Stimulated activated CD4-positive, alpha-beta T cell treated with anti-CD3 and anti-CD28 coated beads, Interleukin-4, amount 100 ng/mL, for 4 hours (primary cell): ENCODE measurements around the gene ANKH.

Source experiments
- DNase-seq, 2 experiments: peaks; one replicate each; pipeline ENCODE4 v3.0.0-alpha.2; 2020

ANKH gene

DNA sequence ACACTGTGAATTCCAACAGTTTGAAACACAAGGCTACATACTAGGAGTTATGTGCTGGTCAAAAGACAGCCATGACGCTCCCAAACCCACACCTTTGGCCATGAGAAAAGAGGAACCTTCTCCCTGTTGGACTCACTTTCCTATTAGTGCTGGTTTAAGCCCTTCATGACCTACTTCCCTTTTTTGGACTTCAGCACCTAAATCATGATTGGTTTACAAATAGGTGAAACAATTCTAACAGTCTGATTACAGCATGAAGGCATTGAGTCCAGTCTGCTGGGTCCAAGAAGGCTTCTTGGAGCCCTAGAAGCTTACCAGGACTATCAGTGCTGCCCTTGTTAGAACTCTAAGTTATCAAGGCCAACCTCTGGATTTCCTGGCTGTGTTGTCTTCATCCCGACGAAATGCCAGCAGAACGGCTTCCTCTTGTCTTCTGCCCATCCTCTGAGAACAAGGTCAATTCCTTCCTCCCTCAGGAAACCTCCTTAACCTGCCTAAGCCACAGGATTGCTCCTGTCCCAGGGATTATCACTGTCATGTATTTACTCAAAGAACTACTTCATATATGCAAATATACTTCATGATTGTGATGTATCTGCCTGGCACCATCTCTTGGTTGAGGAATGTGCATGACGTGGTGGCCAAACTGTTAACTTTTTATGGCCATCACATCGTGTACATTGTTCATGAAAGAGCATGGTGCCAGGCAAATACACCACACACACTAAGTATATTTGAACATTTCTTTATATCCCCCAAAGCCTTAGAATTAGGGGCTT is 83.6 kb downstream of the ANKH start:
- DNase-seq: no peak

DNA sequence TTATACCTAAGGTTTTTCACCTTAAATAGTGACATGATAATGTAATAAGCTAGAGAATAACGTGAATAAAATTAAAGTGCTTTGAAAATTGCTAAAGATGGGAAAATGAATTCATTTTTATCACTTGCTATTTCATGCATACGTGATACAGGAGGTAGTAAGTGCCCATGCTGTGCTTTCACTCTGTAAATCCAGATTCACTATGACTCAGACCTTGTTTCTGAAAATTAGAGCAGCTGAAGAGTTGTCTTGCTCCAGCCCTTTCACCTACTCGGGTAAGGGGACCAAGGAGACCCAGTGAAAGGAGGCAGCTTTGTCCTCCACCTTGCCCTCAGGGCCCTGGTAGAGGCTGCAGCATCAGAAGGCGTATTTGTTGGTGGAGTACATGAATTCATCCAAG is 87.9 kb downstream of the ANKH start:
- DNase-seq: no peak

DNA sequence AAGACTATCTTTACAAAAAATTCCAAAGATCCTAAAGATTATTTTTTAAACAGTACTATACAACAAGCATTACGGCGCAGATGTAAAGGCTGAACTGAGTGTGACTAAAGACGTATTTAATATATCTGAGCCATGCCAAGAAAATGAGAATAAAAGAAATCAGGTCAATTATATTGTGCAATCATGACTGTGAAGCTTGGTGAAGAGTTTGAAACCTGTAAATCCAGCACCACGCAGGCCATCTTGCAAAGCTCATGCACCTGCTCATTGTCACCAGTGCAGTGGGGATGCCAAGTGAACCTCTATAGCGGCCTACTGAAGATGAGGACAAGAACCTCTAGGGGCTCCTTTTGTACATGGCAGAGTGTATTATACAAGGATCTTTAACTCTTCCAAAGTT is 89.0 kb downstream of the ANKH start:
- no peak for DNase-seq

DNA sequence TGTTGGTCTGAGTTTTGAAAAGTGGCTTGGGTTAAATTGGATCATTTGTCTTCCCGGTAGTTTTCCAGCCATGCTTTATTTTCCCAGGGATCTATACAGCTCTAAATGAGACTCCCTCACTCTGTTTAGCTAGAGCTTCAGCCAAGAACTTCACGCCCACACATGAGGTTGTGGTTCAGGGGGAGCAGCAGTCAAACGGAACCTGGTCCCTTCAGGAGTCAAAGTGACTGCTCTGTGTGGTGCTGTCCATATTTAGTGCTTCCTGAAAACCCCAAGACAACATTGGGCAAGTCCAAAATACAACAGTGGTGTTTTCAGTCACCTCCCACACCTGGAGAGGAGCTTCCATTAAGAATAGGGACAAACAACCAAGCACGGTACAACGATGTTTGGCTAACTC is 90.5 kb downstream of the ANKH start:
- no peak for DNase-seq

DNA sequence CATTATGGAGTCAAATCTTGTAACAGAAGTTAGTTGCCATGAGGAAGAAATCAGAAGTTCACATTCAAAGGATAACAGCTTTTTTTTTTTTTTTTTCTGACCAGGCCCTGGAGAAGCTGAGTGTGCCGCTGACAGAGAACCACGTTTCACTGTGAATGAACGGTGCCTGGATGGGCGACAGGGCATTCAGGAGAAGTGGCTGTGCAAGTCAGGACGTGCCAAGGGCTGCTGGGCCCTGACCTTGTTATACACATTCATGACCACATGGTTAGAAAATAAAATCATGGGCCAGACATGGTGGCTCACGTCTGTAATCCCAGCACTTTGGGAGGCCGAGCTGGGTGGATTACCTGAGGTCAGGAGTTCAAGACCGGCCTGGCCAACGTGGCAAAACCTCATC is 91.6 kb downstream of the ANKH start:
- DNase-seq: no peak

DNA sequence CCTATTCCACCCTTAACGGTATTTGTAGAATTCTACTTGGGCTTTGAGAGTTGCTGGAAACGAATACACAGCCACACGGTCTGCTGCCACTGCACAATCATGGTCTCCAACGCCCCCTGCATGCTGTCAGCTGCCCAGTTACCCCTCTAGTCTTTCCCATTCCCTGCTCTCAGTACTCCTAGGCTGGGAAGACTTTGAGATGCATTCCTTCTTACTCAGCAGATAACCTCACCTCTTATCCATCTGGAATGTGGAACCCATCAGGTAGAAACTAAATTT is 92.8 kb downstream of the ANKH start:
- DNase-seq: no peak

DNA sequence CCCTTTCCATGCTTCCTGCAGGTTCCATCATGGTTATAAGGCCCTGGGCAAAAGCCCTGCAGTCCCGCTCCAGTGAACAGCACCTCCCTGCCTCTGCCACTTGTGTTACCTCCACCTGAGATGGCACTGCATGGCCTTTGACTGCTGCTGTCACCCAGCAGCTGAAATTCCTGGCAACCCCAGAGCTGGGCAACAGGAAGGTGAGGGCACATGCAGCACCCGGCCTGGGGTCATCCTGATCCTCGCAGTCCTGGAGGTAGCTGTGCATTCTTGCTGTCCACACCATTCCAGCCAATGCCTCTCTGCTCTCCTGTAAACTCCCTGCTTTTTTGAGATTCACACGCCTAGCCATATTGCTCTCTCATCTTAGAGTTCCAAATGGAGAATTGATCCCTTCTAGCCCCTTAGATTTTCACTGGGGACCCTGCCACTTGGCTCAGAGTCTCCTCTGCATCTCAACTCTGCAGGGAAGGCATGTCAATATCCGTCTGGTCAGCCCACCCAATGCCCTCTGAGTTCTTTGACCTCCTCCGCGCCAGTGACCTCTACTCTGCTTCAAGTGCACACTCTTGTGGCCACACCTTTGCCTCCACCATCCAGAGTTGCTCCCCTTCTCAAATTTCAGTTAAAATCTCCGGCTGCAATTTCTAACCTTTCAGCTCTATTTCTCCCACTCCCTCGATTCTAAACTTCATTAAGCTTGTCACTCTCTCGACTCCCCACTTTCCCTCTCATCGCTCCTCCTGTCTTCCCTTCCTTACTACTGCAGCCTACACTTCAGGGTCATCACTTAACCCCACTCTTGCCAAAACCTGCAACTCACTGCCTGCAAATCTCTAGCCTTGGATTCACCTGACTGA is 93.4 kb downstream of the ANKH start:
- no peak for DNase-seq

DNA sequence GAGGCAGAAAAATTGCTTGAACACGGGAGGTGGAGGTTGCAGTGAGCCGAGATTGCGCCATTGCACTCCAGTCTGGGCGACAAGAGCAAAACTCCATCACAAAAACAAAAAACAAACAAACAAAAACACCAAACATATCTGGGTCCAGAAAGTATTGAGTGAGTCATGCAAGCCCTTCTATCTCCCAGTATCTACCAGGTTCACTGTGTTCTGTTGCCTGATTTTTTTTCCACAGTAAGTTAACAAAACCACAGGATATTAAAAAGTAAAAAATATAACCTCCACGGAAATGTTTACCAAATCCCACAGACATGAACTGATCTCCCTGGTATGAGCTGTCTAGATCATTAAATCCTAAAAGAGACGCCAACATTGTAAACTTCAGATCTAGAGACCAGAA is 94.4 kb downstream of the ANKH start:
- DNase-seq: no peak

DNA sequence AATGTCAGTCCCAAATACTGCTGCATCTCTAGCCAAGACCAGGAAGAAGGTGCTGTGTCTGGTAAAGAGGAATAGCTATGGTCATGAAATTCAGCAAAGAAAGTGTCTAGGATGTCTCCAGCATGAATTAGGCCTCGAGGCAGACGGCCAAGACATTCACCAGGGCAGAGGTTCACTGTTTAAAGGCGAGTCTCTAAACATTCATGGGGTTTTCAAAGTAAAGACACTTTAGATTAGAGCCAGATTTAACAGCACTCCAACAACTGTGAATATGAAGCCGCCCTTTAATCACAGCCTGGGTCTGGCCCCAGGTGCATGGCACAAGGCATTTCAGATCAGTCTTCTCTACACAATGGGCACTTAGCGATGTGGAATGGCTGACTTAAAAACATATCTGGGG is 95.0 kb downstream of the ANKH start:
- no peak for DNase-seq

DNA sequence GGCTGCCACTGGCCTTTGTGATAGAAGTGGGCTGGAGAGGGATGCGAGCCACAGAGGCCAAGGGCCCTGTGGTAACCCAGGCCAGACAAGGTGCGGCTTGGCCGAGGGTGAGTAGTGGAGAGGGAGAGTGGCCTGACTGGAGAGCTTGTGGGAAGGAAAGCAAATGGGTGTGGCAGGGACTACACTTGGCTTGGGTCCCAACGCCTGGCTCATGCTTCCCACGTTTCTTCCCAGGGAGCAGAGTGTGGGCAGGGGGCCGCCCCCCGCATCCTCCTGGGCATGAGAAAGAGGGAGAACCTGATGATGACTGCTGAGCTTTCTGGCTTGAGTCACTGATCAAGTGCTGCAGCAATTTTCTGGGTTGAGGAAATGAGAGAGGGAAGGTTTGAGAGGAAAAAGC is 95.7 kb downstream of the ANKH start:
- no peak for DNase-seq

DNA sequence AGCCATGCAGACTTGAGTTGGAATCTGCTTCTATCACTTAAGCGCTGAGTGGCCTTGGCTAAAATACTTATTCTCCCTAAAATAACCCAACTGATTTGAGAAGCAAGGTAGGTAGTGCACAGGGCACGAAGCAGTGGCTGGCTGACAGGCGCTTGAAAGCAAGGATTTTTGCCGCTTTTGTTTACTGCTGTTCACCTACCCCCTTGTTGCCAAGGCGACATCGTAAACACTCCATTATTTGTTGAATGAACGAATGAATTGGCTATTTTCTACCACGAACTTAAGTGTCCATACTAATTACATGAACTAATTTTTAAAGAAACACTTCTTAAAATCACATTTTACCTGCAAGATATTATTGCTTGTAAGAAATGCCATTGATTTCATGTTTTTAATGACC is 98.0 kb downstream of the ANKH start:
- no peak for DNase-seq

DNA sequence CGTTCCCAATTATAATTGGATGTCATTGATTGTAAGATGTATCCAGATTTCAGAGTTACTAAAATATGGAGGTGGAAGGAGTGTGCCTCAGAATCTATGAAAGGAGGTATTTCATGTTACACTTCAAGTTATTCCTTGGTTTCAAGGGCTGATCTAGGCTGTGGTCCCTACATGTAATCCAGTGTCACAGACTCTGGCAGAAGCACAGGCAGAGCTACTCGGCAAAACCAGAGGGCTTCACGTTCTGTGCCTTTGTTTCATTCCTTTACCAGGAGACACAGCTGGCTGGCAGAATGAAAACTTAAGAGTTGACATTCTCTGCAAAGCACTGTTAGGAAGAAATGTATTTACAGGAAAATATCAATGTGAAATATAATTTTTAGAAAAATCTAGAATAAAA is 99.6 kb downstream of the ANKH start:
- DNase-seq: no peak

DNA sequence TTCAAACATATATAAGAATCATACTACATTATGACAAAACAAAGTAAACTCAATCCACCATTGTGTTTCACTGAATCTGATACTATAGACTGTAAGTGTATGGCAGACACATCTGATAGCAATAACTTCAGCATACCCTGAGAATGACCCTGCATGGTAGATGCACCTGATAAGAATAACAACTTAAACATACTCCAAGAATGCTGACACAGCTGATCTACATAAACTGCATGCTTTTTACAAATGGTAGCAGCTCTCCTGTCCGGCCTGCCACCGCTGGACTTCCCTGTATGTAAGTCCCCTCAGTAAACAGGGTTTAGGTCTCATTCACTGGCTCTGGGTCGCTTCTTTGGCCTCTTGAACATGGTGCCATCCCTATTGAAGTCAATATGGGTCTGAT is 100.4 kb downstream of the ANKH start:
- DNase-seq: no peak

DNA sequence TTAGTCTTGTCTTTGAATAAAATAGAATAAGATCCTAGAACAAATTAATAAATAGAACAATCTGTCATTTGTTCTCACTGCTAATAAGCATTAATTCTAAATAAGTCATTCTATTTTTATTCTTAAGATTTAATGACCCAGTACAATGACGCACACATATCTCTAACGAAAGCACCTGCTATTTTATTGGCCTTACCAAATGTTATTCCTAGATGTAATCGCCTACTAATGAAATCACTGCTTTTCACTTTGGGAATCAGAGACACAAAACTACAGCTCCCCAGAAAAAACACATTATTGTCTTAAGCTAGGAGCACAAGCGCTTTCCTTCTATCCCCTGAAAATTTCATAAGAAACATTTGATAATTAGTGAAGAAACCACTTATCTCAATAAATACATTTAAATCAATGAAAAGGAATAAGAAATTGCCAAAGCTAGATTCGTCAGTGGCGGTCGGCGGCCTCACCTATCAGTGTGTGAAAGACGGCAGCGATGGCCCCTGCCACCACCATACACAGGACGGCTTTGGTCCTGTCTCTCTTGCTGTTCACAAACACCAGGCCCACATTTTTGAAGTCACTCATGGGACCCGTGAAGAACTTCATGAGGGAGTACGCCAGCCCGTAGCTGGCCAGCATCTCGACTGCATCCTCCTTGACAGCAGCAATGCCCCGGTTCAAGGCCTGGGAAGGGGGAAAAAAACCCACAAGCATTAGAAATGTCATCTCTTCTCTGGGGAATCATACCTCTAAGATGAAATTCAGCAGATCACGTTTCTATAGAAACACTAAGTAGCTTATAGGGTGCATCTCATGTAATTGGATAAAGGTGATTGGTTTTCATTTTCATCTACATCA is 102.8 kb downstream of the ANKH start:
- no peak for DNase-seq

DNA sequence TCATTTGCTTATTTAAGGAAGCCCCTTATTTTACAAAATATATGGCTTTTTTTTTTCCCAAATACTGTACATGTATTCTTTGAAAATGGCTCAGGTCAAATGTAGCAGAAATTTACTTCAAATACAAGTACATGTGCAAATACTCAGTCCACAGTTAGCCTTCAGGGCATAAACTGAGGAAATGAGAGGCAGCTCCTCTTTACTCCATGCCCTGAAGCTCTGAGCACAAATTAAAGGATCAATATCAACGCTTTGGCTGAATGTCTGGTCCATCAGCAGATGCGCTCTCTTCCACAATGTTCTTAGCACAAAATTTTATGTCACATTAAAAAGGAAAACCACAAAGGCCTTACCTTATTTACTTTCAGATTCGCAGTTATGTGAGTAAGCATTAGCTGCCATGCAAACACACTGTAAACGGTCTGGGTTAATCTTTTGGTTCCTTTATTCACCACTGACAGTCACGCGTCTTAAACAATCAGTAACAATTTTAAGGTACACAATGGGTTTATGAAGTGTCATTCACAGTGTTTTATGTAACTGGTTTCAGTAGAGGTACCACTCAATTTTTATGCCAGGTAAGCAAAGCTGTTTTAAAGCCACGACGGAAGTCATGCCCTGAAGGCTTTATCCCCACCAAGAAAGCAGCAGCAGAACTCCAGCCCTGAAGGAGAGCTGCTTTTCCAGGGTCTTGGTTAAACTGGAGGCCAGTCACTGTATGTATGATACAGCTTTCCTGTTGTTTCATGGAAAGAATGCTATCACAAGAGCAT is 103.7 kb downstream of the ANKH start:
- DNase-seq: no peak

DNA sequence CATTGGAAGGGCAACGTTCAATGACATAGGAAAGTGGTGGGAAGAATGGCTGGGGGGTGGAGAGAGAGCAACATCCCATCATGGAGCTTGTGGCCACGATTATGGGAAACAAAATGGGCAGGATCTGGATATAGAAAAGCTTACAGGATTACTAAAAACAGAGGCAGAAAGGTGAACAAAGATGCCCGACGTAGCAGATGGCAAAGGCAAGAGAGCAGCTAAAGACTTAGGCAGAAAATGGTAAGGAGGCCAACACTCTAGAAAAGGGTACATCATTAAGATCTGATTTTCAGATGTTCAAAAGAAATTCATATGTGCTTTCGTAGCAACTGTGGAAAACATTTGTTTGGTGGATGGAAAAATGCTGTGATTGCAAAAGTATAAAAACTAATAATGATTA is 104.5 kb downstream of the ANKH start:
- no peak for DNase-seq

DNA sequence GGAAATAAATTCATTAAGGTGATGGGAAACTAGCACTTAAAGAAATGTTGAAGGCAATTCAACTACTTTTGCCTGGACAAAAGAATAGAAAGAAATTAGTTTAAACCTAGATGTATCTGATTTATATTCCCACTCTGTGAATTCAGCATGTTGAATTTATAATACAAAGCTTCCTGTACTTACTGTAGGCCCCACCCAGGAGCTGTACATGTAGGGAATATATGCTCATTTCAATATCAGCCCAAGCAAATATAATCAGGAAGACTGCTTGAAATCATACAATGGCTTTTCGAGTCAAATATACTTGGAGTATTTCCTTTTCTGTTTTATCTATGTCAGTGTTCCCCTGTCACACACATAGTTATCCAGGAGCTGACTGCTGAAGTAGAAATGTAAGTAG is 105.0 kb downstream of the ANKH start:
- no peak for DNase-seq

DNA sequence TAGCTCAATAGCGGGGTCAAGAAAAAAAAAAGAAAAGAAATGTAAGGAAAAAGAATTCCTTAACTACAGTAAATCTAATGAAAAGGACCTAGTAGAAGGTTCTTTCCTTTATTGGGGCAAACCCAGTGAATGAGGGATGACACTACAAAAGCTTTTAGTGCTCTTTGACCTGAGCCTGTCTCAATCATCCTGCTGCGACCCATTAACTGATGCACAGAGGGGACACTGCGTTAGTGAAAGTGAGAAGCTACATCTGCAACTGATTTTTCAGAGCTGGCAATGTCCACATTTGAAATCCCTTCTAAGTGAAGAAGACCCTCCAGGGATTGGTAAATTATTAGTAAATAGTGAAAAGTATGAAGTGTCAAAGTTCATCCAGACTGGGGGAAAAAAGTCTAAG is 106.0 kb downstream of the ANKH start:
- no peak for DNase-seq

DNA sequence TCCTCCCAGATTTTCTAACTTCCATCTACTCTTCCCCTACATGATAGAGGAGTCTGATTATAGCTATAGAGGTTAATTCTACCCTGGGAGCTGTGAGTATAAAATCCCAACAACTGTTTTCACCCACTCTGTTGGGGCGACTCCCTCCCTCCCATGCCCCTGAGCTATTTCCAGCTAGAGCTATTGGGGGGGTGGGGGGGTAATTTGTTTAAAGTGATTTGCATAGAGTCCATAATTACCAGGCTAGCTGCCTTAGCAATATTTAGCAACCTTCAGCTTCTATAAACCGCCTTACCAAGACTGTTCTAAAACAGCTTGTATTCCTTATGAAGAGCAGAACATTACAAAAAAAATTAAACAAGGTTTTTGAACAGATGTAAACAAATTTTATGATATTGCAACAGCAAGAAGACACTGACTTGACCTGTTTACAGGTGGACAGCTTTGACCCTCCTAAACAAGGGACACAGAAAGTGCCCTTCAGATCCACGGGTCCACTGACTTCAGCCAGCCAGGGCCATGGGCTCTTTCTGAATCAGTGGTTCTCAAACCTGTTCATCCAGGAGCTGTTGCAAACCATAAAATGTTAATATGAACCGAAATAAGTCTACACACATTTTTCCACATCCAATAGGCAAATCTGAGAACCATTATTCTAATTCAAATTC is 108.9 kb downstream of the ANKH start:
- DNase-seq: no peak

DNA sequence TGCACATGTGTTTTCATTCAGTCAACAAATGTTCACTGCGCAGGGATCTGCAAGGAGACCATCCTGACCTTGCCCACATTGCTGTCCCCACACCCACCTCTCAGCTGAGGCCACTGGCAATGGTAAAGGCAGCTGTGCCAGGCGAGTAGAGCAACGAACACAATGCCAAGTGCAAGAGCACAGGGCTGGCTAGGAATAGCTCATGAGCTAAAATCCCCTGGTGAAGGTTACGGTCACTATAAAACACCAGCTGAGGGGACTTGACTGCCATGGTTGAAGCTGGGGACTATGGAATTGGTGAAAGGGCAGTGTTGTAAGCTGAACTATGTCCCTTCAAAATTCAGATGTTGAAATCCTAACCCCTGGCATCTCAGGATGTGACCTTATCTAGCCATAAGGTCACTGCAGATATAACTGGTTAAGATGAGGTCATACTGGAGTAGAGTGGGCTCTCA is 111.0 kb downstream of the ANKH start:
- DNase-seq: no peak

DNA sequence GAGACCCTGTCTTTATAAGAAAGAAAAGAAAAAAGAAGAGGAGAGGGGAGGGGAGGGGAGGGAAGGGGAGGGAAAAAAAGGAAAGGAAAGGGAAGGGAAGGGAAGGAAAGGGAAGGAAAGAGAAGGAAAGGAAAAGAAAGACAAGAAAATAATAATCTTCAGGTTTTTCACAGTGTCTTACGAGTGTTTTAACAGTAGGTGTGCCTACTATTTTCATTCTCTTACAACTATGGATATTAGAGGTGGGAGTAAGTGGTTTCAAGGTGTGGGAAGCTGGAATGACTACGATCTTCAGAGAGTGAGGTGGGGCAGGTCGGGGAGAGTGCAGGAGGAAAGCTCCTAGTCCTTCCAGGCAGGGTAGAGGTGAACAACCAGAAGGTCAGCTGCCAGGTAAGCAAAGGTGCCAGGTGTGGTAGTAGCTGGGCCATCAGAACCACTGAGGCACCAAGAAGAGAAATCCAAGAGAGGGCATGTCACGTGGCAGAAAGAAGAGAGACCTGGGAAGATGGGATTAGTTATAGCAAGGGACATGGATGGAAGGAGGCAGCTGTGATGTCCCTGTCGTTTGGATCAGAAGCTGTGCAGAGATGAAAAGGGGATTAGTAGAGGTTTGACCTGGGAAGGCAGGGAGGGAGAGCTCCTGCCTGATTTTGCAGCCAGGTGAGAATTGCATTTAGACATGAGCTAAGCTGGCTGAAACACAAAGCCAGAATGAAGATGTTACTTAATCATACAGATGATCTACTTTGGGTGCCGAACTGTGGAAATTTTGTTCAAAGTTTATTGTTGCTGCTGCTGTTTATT is 111.6 kb downstream of the ANKH start:
- no peak for DNase-seq
